Cardiac muscle cell (in vitro differentiated cells and primary cell): ENCODE measurements around the gene HOXA7. TPM values are rescaled to one million over a fixed set of nuclear protein-coding genes. Genes with fewer than 3 reads are reported as not detected.

Source experiments
- DNase-seq, 2 donors: peaks; one replicate each; pipeline versions ENCODE4 v3.0.0 to v3.0.0-alpha.2; 2010 to 2017; ENCODE audit warnings: low read depth in 1 of 2, low spot score in 1 of 2
- H3K27ac ChIP-seq: fragments of 200-600 bp; sonication (generic); 2 replicates; pipeline ENCODE4 v1.5.1; 2016
- H3K27me3 ChIP-seq: fragments of 200-600 bp; sonication (generic); 2 replicates; pipeline ENCODE4 v1.6.0; 2016; ENCODE audit warnings: control low read depth
- H3K36me3 ChIP-seq: fragments of 200-600 bp; sonication (generic); 2 replicates; pipeline ENCODE4 v1.5.1; 2016; ENCODE audit warnings: control low read depth
- H3K4me1 ChIP-seq: fragments of 200-600 bp; sonication (generic); 2 replicates; pipeline ENCODE4 v1.8.1; 2017; ENCODE audit warnings: low read depth, mild to moderate bottlenecking, mixed run types
- H3K4me3 ChIP-seq: fragments of 200-600 bp; sonication (generic); 2 replicates; pipeline ENCODE4 v1.5.1; 2016; ENCODE audit warnings: mild to moderate bottlenecking
- H3K9me3 ChIP-seq: fragments of 200-600 bp; sonication (generic); 2 replicates; pipeline ENCODE4 v1.5.1; 2017; ENCODE audit warnings: low read depth, mild to moderate bottlenecking, control low read depth
- polyA plus RNA-seq: library from polyadenylated mRNA; unstranded; fragments of >200 nt; fragmentation: Nextera tagmentation; extraction: Ambion mirVana; gene quantifications from 2 replicates; pipeline ENCODE4 v1.2.1, GENCODE V29; 2016
- total RNA-seq: library from RNA; depleted of rRNA; stranded (reverse); fragments of >200 nt; gene quantifications from 2 replicates; pipeline ENCODE4 v1.2.3, GENCODE V29; 2016
- TF ChIP-seq, protein P1 (sequence below): IDR thresholded peaks from 2 replicates; pipeline ENCODE4 v1.5.1; 2012; ENCODE audit warnings: low read depth, mild to moderate bottlenecking, low read length

Gene HOXA7
- total and polyA plus RNA-seq, 2 experiments from 2014 or later = not detected

DNA sequence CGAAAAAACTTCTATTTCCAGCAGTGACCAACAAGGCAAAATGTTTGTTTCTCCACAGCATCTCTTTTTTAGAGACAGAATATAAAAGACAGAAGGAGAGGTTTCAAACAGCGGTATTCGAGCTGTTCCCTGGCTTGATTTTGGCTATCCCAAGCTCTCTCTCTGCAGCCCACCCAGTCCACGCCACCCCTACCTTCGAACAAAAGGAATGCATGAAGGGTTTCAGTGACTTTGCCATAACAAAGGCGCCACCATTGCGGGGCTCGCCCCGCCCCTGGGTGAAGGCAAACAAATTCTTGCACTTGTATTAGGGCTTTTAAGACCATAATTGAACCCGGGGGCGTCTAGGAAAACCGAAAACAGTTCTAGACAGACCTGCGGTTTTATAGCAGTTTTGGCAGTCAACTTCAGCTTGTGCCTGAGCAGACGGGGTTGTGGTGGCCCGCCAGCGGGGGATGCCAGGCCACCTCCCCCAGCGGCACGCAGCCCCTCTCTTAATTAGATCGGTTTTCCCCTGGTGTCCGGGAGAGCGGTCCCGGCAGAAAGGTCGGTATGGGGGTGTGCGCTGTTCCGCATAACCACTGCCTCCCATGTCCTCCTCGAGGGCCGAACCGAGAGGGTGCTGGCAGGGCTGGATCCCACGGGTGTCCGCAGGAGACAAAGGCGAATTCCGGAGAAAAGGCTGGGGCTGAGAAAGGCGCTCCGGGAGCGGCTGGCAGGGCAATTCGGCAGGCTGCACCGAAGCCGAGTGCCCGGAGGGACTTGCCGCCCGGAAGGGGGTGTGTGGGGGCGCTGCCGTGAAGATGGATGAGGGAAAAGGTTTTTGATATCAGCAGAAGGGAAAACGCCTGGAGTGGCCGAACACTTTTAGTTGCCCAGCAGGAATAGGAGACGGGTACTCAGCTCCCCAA lies 31.3 kb upstream of the HOXA7 start:
- H3K36me3 ChIP-seq = no peaks in the 10 kb centered on the region
- no peaks in the 10 kb centered on the region for H3K9me3 ChIP-seq
- no peak for DNase-seq
- TF ChIP-seq, protein P1, sequence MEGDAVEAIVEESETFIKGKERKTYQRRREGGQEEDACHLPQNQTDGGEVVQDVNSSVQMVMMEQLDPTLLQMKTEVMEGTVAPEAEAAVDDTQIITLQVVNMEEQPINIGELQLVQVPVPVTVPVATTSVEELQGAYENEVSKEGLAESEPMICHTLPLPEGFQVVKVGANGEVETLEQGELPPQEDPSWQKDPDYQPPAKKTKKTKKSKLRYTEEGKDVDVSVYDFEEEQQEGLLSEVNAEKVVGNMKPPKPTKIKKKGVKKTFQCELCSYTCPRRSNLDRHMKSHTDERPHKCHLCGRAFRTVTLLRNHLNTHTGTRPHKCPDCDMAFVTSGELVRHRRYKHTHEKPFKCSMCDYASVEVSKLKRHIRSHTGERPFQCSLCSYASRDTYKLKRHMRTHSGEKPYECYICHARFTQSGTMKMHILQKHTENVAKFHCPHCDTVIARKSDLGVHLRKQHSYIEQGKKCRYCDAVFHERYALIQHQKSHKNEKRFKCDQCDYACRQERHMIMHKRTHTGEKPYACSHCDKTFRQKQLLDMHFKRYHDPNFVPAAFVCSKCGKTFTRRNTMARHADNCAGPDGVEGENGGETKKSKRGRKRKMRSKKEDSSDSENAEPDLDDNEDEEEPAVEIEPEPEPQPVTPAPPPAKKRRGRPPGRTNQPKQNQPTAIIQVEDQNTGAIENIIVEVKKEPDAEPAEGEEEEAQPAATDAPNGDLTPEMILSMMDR = no peak
- no peak overlapping the region for H3K27ac ChIP-seq
- no peak overlapping the region for H3K4me3 ChIP-seq
- peaks cover 3% of the 10 kb centered on the region for H3K4me1 ChIP-seq
- peaks cover 100% of the 10 kb centered on the region for H3K27me3 ChIP-seq

DNA sequence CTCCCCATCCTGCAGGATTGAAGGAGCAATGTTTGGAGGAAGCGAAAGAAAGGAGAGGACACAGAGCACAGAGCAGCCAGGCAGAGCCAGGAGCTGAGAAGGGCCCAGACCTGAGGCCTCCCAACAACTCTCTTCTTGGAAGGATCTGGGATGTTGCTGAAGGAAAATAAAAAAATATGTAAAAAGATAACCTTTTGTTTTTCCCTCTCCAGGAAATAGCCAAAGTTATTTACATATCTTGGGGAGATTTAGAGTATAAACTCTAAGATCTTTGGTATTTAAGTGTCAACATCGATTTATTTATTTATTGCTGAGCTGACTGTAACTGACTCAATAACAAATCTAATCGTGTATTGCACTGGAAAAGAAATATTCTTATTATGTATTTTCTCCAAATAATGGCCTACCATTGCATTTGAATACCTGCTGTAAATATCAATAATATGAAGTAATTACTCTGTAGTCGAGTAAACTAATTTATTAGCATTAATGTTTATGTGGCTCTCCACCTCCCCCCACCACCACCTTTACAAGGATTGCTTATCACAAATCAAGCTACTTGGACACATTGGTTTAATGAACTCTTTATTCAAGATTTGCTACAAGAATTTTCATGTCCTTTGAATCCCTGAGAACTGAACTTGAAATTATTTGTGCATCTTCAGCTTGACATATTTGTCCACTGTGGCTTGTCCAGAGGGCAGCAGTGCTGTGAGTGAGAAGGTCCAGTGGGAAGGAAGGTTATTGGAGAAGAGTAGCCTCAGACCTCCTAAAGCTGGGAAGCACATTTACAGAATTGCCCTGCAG lies 30.4 kb upstream of the HOXA7 start:
- Histone ChIP-seq H3K4me1 (peaks cover 3% of the 10 kb centered on the region), H3K4me3 (no peak overlapping the region), H3K27me3 (peaks cover 100% of the 10 kb centered on the region), H3K27ac (no peak overlapping the region), H3K36me3 (no peaks in the 10 kb centered on the region), H3K9me3 (no peaks in the 10 kb centered on the region)
- TF ChIP-seq, protein P1 = no peak
- no peak for DNase-seq

DNA sequence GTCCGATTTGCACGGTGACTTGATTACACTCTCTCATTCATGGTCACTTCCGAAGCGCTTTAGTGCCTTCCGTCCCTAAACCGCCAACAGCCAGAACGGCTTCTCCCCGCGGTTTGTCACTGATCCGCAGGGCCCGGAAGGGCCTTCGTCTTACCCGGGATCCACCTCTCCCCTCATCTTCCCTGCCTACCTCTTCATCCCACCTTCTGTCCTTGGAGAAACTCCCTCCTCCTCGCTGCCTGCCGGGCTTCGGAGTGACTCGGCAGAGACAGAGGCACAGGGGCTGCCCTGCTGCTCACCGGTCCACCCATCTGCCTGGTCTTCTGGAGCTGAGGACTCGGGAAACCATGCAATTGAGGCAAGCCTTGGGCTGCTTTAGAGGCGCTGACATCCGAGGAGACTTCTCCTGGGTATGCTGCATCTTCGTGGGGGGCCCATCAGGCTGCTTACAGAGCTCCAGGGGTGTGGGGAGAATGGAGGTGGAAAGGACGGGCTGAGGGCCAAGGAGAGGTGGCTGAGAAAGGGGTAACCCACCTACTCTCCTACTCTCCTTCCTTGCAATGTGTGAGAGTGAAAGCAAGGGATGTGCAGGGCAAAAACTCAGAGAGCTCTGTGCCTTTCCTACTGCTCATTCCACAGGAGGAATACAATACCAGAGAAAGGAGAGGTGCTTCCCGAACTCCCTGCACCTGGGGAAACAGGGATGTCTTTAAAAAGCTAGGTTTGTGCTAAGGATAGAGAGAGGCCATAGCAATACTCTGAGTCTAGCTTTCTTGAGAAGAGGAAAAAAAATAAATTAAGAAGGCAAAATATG lies 29.6 kb upstream of the HOXA7 start:
- H3K36me3 ChIP-seq = no peaks in the 10 kb centered on the region
- H3K4me3 ChIP-seq = no peak overlapping the region
- peaks cover 100% of the 10 kb centered on the region for H3K27me3 ChIP-seq
- H3K4me1 ChIP-seq = peaks cover 3% of the 10 kb centered on the region
- H3K9me3 ChIP-seq = no peaks in the 10 kb centered on the region
- no peak for DNase-seq
- no peak overlapping the region for H3K27ac ChIP-seq
- TF ChIP-seq, protein P1 = no peak

DNA sequence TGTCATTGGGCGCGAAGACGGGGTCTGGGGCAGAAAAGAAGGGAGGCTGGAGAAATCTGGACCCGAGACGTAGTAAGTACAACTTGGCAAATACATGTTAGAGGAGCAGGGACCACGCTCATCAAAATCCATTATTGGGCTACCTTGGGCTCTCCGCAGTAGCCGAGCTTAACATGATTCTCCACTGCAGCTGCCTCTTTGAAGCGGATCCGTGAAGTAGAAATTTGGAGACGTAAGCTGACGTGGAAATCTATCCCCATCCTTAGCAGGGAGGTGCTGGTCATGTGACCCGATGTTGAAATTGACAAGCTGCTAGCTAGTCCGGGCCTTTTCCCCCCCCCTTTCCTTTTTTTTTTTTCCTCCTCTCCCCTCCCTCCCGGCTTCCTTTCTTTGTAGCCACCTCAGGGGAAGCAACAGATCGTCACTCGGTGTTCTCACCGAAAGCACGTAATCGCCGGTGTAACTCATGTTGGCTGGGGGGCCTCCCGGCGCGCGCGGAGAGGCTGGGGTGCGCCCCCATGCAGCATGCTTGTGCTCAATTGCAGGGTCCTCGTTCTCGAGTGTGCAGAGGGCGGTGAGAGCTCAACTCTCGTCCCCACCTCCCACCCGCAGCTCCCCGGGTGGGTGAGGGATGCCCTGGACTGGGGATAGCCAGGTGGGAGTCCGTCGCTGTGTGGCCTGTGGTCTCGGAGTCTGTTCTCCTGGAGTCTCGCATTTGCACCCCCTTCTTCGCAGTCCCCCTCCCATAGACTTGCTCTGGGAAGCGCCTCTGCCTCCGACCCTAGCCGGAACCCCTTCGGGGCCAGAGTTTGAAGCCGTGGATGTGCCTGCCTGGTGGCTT lies 28.8 kb upstream of the HOXA7 start, which contains the start of gene HOXA11:
Gene HOXA11 (minus strand): TSS at position 220 of the 841 bp plus-strand sequence. CDS start 88 bp downstream, at position 132.
- DNase-seq = no peak
- TF ChIP-seq, protein P1 = no peak
- Histone ChIP-seq H3K27me3 (peaks cover 100% of the 10 kb centered on the region), H3K4me1 (peaks cover 3% of the 10 kb centered on the region), H3K9me3 (no peaks in the 10 kb centered on the region), H3K36me3 (no peaks in the 10 kb centered on the region), H3K27ac (no peak within 1 kb of the TSS), H3K4me3 (peak within 1 kb of the TSS; percentile 41)
